ENCODE measurements around the gene RPL29.

DNA sequence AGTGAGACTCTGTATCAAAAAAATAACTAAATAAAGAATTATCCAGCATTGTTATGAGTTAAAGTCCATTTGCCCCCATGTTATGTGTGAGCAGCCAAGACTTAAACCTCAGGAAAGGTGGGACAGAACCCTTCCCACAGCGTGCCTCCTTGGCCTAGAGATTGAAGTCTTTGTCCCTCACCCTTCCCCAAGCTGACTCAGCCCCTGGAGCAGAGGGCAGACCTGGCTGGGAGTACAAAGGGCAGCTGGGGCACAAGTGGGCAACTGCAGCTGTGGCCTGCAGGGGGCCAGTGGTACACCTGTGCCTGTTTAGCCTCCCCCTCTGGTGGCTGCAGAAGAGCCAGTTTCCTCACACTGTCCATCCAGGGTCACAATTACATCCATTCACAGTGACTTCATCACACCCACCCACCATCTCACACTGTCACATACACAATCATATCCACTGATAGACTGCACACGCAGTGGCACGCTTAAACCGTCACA, 13.3 kb downstream of the RPL29 start:
- TF ChIP-seq, protein P1, sequence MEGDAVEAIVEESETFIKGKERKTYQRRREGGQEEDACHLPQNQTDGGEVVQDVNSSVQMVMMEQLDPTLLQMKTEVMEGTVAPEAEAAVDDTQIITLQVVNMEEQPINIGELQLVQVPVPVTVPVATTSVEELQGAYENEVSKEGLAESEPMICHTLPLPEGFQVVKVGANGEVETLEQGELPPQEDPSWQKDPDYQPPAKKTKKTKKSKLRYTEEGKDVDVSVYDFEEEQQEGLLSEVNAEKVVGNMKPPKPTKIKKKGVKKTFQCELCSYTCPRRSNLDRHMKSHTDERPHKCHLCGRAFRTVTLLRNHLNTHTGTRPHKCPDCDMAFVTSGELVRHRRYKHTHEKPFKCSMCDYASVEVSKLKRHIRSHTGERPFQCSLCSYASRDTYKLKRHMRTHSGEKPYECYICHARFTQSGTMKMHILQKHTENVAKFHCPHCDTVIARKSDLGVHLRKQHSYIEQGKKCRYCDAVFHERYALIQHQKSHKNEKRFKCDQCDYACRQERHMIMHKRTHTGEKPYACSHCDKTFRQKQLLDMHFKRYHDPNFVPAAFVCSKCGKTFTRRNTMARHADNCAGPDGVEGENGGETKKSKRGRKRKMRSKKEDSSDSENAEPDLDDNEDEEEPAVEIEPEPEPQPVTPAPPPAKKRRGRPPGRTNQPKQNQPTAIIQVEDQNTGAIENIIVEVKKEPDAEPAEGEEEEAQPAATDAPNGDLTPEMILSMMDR (IDR thresholded peaks at IDR 0.05), result peak; percentile 83
- TF ChIP-seq ZFX (IDR thresholded peaks at IDR 0.05; ENCODE audit: borderline replicate concordance), result no peak

Measured in 22Rv1 (cell line).